Non-pigmented ciliary epithelial cell (primary cell): Measurements from ENCODE around the gene MAPK8IP2.
"Not testable (repeated sequence)": the region's sequence is repeated elsewhere in the genome, so short reads cannot be mapped to it uniquely, and the experiment has no call there.

ENCODE experiments used
- DNase-seq: peaks from one replicate; pipeline ENCODE4 v3.0.0-alpha.2; 2010; ENCODE audit warnings: low read depth

Gene MAPK8IP2

DNA sequence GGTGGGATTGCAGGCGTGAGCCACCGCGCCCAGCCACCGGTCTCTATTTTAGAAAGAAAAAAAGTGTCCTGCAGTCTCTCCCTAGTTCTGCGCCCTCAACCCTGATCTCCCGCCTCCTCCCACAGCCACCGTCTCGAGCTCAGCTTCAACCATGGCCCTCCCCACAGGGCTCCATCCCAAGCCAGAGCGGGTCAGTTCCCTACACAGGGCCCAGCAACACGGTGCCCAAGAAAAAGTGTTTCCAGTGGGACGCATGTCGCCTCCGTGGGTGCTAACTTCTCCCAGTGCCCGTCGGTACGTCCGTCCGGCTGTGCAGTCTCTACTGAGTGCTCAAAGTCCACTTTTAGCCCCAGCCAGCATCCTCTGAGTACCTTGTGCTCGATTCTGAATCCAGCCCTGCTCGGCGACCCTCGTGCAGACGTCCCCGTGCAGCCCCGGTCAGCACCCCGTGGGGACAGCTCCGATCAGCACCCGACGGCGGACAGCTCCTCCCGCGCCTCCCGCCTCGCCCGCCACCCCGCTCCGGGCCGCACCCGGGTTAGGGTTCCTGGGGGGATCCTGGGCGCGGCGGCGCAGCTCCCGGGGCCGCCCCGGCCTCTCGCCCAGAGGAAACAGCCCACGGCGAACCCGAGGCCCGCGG, 657 bp upstream of the MAPK8IP2 start:
- no peak for DNase-seq

DNA sequence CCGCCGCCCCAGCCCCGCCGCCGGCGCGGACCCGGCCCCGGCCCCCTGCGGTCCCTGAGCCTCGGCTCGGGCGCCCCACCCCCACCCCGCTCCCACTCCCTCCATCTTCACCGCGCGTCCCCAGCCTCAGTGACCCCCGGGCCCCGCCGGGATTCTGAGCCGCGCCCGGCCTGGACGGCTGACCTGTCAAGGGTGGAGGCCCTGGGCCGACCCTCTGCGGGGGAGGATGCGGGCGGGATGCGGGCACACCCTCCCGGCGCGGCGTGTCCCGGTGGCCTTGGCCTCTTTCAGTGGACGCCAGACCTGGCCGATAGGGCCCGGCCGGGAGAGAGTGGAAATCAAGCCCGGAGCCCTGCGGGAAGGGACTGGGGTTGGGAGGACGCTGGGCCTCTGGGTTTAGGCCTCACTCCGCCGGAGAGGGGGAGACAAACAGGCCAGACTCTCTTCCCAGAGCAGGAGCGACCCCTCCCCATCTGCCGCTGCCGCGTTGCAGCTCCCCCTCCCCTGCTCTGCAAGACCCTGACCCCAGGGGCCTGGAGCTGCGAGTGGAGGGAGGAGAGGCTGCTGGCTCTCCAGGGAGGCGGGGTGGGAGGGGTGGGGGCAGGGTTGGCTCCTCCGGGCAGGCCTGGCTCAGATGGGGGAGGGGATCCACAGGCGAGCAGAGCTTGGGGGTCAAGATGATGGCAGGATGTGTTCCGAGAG, 525 bp downstream of the MAPK8IP2 start:
- no peak for DNase-seq

DNA sequence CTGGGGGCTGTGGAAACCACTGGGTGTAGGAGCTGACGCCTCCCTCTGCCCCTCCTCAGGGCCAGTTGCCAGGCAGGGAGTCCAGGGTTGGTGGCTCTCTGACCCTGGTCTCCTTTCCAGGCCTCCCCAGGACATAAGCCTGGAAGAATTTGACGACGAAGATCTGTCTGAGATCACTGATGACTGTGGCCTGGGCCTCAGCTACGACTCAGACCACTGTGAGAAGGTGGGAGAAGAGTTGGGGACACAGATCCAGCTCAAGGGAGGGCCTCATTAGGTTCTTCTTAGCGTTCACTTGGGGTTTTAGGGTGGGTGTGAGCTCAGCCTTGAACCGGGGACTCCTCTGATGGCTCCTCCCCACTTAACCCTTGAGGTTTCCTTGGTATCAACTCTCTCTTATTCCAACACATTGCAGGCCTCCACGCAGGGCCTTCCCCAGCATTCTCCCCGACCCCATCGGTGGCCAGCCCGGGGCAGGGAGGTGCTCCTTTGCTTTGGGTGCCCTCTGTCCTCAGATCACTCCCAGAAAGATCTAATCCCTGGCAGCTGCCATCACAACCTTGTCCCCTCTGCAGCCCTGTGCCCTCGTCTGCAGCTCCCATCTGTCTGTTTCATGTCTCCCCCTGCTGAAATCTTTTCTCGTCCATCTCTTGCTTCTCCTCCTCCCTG, 1.2 kb downstream of the MAPK8IP2 start:
- DNase-seq = no peak

DNA sequence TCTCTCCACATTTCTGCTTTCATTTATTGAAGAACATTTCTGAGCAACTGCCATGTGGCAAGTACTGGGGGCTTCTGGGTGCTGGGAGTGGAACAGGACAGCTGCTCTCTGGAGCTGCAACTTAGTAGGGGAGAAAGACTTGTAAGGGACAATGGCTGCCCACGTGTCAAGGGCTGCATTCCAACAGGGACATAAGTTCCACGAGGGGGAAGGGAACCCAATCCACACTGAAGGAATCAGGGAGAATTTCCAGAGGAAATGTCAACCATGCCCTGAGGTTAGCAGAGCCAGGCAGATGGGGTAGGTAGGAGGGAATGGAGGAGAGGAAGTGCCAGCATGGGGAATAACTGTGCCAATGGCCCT, 1.7 kb downstream of the MAPK8IP2 start:
- DNase-seq = no peak

DNA sequence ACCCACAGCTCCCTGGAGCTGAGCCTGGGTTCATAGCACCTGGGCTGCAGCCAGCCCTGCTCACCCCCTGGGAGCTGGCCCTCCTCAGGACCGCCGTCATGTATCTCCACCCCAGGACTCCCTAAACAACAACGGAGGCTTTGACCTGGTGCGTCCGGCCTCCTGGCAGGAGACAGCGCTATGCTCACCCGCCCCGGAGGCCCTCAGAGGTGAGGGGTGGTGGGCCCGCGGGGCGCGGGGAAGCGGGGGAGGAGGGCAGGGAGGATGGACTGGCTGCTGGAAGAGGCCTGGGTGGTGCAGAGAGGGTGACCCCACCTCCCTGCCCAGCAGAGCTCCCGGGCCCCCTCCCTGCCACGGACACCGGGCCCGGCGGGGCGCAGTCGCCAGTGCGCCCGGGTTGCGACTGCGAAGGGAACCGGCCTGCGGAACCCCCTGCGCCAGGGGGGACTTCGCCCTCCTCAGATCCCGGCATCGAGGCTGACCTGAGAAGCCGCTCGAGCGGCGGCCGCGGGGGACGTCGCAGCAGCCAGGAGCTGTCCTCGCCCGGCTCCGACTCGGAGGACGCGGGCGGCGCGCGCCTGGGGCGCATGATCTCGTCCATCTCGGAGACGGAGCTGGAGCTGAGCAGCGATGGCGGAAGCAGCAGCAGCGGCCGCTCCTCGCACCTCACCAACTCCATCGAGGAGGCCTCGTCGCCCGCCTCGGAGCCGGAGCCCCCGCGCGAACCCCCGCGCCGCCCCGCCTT, 3.1 kb downstream of the MAPK8IP2 start:
- no peak for DNase-seq

DNA sequence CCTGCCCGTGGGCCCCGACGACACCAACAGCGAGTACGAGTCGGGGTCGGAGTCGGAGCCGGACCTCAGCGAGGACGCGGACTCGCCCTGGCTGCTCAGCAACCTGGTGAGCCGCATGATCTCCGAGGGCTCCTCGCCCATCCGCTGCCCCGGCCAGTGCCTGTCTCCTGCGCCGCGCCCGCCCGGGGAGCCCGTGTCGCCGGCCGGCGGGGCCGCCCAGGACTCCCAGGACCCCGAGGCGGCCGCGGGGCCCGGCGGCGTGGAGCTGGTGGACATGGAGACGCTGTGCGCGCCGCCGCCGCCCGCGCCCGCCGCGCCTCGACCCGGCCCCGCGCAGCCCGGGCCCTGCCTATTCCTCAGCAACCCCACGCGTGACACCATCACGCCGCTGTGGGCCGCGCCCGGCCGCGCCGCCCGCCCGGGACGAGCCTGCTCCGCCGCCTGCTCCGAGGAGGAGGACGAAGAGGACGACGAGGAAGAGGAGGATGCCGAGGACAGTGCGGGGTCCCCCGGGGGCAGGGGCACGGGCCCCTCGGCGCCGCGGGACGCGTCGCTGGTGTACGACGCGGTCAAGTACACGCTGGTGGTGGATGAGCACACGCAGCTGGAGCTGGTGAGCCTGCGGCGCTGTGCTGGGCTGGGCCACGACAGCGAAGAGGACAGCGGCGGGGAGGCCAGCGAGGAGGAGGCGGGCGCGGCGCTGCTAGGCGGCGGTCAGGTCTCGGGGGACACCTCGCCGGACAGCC, 3.8 kb downstream of the MAPK8IP2 start:
- no peak for DNase-seq

DNA sequence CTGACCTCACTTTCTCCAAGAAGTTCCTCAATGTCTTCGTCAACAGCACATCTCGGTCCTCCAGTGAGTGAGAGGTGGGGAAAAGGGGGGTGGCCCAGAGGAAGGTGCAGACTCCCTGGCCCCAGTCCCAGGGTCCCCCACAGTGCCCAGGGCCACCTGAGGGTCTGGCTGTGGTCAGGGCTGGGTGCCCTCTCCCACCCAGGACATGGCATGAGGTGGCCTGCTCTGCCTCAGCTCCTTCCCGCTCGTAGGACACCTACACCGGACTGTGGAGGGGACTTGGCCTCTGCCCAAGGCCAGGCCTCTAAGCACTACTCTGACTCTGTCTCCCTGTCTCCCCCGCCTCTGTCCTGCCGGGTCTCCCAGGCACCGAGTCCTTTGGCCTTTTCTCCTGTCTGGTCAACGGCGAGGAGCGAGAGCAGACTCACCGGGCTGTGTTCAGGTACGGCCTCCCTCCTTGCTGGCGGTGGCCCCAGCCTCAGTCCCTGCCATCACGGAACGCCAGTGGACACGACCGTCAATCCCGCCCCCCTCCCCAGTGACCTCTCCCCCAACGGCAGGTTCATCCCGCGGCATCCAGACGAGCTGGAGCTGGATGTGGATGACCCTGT, 4.5 kb downstream of the MAPK8IP2 start:
- no peak for DNase-seq

DNA sequence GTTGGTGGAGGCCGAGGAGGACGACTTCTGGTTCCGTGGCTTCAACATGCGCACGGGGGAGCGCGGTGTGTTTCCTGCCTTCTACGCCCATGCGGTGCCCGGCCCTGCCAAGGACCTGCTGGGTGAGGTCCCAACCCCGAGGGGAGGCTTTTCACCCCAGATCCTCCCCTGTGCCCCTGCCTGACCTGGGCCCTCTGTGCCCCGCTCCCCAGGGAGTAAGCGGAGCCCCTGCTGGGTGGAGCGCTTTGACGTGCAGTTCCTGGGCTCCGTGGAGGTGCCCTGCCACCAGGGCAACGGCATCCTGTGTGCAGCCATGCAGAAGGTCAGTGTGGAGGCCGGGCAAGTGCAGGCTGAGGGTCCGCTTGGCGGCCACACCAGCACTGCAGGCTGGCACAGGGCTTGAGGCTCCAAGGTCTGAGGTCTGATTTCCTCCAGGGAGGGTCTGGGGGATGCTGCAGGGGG, 5.1 kb downstream of the MAPK8IP2 start:
- no peak for DNase-seq

DNA sequence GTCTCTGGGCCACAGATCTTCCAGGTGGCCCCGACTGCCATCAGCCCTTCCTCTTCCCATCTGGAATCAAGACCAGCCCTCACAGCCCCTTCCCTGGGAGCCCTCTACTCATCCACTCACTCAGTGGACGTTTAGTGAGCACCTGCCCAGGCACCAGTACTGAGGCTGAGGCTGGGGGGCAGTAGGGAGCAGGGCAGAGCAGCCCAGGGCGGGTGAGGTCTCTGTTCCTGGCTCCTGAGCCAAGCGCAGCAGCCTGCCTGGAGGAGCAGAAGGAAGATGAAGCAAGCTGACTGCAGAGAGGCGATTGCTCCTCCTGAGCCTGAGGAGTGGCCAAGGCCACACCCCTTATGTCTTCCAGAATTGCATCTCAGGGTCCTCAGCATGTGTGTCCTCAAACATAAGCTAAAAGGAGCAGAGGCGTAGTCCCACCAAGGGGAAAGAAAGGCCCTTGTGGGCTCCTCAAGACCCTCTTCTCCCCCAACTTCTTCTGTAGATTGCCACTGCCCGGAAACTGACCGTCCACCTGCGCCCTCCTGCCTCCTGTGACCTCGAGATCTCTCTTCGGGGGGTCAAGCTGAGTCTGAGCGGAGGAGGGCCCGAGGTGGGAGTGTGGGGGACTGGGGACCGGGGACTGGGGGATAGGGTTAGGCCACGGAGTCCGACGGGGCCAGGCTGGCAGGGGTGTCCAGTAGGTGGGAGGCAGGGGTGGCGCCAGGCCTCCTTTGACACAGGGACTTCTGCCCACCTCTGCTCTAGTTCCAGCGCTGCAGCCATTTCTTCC, 5.8 kb downstream of the MAPK8IP2 start:
- DNase-seq = no peak

DNA sequence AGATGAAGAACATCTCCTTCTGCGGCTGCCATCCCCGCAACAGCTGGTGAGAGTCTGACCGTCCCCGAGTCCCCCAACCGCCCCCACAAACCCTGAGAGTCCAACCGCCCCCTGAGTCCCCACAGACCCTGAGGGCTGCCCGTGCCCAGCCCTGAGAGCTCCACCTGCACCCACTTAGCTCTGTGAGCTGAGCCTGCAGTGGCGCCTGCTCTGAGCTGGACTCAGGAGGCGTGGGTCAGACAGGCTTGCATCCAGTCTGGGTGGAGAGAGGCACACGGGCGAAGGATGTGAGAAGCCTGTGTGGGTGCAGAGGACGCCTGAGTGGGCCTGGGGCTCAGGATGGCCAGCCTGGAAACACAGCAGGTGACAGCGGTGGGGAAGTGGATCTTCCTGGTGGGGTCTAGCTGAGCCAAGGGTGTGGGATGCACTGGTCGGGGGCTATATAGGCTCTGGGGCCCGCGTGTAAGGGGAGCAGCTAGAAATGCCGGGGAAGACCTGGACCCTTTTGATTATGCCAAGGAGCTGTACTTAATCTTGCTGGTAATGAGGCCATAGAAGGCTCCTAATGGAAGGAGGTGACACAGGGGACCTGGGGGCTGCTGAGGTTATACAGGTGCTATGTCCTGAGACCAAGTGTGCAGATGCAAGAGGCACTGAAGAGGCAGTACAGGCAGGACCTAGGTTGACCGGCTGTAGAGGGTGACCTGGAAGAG, 6.5 kb downstream of the MAPK8IP2 start:
- no peak for DNase-seq

DNA sequence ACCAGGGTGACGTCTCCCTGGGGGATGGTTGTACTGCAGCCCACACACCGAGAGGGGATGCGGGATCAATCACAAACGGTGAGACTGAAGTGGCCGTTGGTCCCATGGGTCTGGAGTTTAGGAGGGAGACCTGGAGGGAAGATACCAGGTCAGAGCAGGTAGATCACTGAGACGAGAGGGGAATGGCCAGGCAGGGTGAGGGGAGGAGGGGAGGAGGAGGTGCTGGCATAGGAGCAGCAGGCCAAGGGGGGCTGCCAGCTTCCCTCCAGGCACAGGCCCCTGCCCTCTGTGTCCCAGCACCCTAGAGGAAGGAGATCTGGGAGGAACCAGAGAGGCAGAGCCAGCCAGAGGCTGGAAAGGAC, 7.0 kb downstream of the MAPK8IP2 start:
- no peak for DNase-seq

DNA sequence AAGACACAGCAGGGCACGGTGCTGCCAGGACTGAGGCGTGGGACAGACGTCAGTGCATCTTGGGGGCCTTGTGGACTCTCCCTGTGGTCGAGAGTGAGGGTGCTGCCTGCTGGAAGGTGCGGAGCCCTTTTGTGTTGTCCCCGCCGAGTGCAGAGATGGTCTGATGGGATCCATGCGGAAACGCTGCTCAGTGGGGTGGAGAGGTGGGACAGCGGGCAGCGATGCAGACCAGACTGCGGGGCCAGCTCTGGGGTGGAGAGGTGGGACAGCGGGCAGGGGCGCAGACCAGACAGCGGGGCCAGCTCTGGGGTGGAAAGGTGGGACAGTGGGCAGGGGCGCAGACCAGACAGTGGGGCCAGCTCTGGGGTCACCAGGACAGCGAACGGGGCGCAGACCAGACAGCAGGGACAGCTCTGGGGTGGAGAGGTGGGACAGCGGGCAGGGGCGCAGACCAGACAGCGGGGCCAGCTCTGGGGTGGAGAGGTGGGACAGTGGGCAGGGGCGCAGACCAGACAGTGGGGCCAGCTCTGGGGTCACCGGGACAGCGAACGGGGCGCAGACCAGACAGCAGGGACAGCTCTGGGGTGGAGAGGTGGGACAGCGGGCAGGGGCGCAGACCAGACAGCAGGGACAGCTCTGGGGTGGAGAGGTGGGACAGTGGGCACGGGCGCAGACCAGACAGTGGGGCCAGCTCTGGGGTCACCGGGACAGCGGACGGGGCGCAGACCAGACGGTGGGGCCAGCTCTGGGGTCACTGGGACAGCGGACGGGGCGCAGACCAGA, 7.7 kb downstream of the MAPK8IP2 start:
- DNase-seq = not testable (repeated sequence)

DNA sequence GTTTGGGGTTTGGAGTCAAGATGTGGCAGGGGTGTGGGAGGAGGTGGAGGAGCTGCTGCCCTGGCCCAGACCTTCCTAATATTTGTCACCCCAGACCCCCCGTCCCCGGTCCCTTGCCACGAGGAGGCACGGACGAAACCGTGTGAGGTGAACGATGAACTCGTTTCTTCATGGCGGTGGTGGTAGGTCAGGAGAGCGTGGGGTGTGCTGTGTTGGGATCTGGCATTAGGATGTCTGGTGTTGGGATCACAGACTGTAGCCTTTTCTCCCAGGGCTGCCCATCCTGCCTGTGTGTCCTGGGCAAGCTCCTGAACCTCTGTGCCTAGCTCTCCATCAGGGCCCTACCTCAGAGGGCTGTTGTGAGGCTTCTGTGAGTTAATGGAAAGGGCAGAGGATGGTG, 8.4 kb downstream of the MAPK8IP2 start:
- no peak for DNase-seq

DNA sequence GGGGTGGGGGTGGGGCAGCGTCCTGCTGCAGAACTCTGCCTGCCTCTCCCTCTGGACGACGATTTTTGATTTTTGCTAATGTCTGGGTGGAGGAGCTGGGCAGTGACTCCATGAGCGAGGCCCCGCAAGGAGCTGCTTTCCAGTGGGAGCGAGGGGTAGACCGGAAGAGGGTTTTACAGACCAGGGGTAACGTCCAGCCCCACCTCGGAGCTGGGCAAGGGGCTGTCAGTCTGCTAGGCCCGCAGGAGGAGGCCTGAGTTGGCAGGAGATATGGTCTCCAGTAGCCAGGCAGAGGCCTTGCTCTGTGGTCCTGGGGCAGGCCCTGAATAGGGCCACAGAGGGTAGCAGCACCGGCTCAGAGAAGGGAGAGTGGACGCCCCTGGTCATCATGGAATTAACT, 9.0 kb downstream of the MAPK8IP2 start:
- DNase-seq = no peak

DNA sequence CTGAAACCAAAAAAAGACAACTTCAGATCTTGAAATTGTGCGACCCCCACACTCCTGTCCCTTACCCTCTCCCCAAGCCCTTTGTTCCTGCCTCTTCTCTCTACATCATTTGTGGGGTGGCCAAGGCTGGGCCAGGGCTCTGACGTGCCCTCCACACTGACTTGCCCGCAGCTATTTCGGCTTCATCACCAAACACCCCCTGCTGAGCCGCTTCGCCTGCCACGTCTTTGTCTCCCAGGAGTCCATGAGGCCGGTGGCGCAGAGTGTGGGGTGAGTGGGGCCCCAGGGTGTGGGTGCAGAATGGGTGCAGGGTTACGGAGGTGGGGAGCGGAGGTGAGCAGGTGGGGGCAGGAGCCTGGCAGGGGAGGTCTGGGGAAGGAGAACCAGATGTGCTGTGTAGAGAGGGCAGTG, 9.5 kb downstream of the MAPK8IP2 start:
- no peak for DNase-seq

DNA sequence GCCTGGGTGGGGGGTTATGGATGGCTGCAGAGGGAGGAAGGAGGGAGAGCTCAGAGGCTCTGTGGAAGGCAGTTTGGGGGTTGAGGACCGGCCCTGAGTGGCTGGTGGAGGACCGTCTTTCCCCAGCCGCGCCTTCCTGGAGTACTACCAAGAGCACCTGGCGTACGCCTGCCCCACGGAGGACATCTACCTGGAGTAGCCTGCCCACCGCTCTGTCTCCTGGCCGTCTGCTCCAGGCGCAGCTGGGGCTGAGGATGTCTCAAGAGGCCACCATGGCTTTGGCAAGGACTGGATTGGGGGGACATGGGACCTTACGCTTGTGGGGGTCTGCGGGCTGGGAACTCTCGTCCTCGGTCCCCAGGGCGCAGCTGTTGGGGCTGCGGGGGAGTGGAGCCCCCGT, 10.0 kb downstream of the MAPK8IP2 start:
- no peak for DNase-seq

DNA sequence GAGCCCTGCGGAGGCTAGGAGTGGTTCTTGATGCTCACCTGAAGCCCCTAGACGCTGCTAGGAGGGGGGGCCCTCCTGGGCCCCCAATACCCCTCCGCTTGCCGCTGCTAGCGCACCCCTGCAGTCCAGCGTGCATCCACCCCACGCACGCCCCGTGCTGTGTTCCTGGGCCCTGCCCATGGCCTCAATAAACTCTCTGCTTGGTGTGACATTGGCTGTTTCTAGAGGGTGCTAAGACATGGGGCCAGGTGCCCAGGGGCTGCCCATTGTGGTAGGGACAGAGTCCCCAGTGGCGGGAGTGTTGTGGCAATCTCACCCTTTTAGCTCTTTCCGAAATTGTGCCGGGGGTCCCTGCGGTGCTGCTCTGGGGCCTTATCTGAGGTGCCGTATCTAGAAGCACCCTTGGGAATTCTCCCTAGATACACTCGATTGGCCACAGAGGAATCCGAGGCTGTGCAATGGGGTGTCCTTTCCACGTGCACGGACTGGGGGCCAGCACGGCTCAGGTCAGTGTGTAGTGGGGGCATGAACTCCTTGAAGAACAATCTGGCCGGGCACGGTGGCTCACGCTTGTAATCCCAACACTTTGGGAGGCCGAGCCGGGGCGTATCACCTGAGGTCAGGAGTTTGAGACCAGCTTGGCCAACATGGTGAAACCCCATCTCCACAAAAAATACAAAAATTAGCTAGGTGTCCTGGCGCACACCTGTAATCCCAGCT, 10.9 kb downstream of the MAPK8IP2 start:
- DNase-seq = no peak

DNA sequence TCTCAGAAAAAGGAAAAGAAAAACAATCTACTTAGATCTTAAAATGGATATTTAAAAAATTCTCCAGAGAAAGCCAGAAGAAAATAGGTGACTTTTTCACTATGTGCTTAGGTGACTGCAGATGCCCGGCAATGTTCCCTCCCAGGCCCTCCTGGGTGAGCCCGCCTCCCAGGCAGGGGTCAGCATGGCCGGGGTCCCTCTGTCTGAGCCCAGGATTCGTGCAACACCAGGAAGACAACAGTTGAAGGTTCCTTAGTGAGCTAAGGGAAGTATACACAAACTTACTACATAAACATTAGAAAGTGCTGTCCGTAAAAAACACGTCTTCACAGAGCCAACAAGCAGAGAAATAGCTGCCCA, 11.6 kb downstream of the MAPK8IP2 start:
- no peak for DNase-seq
